HepG2 (cell line): Measurements from ENCODE around the gene CLCN2. TPM values are rescaled to one million over a fixed set of nuclear protein-coding genes. Genes with fewer than 3 reads are reported as not detected.

Experiments used
- ATAC-seq: fragments of 200-7000 bp; cut with Tn5 transposase; 3 replicates; pipeline ENCODE4 v1.9.1; 2020; ENCODE audit warnings: mild to moderate bottlenecking, moderate library complexity
- BruUV-seq: library from RNA; stranded (reverse); fragments of 400-500 nt; replicated peaks from 2 replicates; lab custom pipeline; 2021; lab: Mats Ljungman, UMichigan
- CTCF ChIA-PET: fragments of 300-600 bp; formaldehyde crosslinking; extraction: SDS; loops from one replicate; lab custom pipeline; 2021; ENCODE audit warnings: low total read pairs, inconsistent platforms, low intra/inter-chr PET ratio; lab: Yijun Ruan, JAX
- POLR2A ChIA-PET: fragments of 350-600 bp; sonication (Branson Sonifier 250); formaldehyde crosslinking; loops from one replicate; lab custom pipeline; 2020; ENCODE audit warnings: antibody characterized with exemption, inconsistent platforms; lab: Yijun Ruan, JAX
- DNase-seq: peaks from one replicate; pipeline ENCODE4 v3.0.0-alpha.2; 2015; ENCODE audit warnings: low spot score
- FAIRE-seq: peaks from 3 replicates; lab custom pipeline; 2011; peaks lifted over from hg19 to GRCh38; lab: Jason Lieb, UNC
- H2AFZ ChIP-seq: one replicate; pipeline ENCODE4 v1.6.1; 2011; ENCODE audit warnings: low read length, inconsistent platforms
- H3K27ac ChIP-seq: fragments of 300-600 bp; 3 replicates; pipeline ENCODE4 v1.8.0; 2011; ENCODE audit warnings: mixed run types, mild to moderate bottlenecking, mixed read lengths, low read length, inconsistent platforms; ENCODE audit not compliant: insufficient read depth; ENCODE audit errors: extremely low read length
- H3K27me3 ChIP-seq, 2 experiments: fragments of 200-600 bp in 1 of 2; 2 replicates in 1 of 2; 3 replicates in 1 of 2; pipeline versions ENCODE4 v1.6.0 to v1.8.0; 2011; ENCODE audit warnings: low read length in 2 of 2, mild to moderate bottlenecking in 2 of 2, moderate library complexity in 2 of 2, inconsistent platforms in 1 of 2; ENCODE audit not compliant: insufficient read depth in 2 of 2, control insufficient read depth in 1 of 2
- H3K36me3 ChIP-seq, 2 experiments: fragments of 200-600 bp in 1 of 2; replicated peaks in 1 of 2; 2 replicates in 1 of 2; 3 replicates in 1 of 2; pipeline versions ENCODE4 v1.5.1 to v1.8.0; 2011; ENCODE audit warnings: low read length in 2 of 2, inconsistent platforms in 1 of 2; ENCODE audit not compliant: insufficient read depth in 2 of 2, control insufficient read depth in 1 of 2
- H3K4me1 ChIP-seq: 2 replicates; pipeline ENCODE4 v1.5.1; 2012; ENCODE audit warnings: low read length, inconsistent platforms; ENCODE audit not compliant: insufficient read depth
- H3K4me2 ChIP-seq: 2 replicates; pipeline ENCODE4 v1.6.0; 2011; ENCODE audit warnings: low read depth, low read length, inconsistent platforms
- H3K4me3 ChIP-seq, 3 experiments: fragments of 200-600 bp in 1 of 3; sonication (generic), shearing (Covaris generic) in 1 of 3; replicated peaks in 1 of 3; 2 replicates each; pipeline ENCODE4 v1.5.1; 2011 to 2016; ENCODE audit warnings: low read length in 3 of 3, inconsistent platforms in 2 of 3, low read depth in 2 of 3, mild to moderate bottlenecking in 2 of 3, control low read depth in 1 of 3, mixed read lengths in 1 of 3; ENCODE audit not compliant: insufficient read depth in 1 of 3
- H3K79me2 ChIP-seq: one replicate; pipeline ENCODE4 v1.6.1; 2011; ENCODE audit warnings: low read length, inconsistent platforms; ENCODE audit not compliant: insufficient read depth
- H3K9ac ChIP-seq: 2 replicates; pipeline ENCODE4 v1.6.0; 2011; ENCODE audit warnings: mild to moderate bottlenecking, low read depth, low read length, inconsistent platforms; ENCODE audit not compliant: insufficient read depth
- H3K9me3 ChIP-seq: 2 replicates; pipeline ENCODE4 v1.5.1; 2012; ENCODE audit warnings: mild to moderate bottlenecking, low read length
- H4K20me1 ChIP-seq: 2 replicates; pipeline ENCODE4 v1.6.0; 2011; ENCODE audit warnings: inconsistent platforms, mild to moderate bottlenecking, low read length, moderate library complexity; ENCODE audit not compliant: insufficient read depth
- AGO2 ChIP-seq: fragments of 200-400 bp; formaldehyde crosslinking; optimal IDR thresholded peaks from 2 replicates; pipeline ENCODE3; 2017; ENCODE audit warnings: mild to moderate bottlenecking, low read depth, low read length, moderate library complexity
- CHD4 ChIP-seq: fragments of 200-600 bp; sonication (generic); IDR thresholded peaks from 2 replicates; pipeline ENCODE4 v1.7.0; 2017; ENCODE audit warnings: mild to moderate bottlenecking, low read length, borderline replicate concordance
- DDIT3 ChIP-seq: sonication (generic); formaldehyde crosslinking; IDR thresholded peaks from 2 replicates; pipeline ENCODE4 v1.4.0; 2020; ENCODE audit warnings: mild to moderate bottlenecking, missing genetic modification reagents
- EED ChIP-seq: sonication (generic); formaldehyde crosslinking; IDR thresholded peaks from 2 replicates; pipeline ENCODE4 v1.5.0; 2020; ENCODE audit warnings: mild to moderate bottlenecking, missing genetic modification reagents
- FOSL2 ChIP-seq: sonication (generic); formaldehyde crosslinking; IDR thresholded peaks from 2 replicates; pipeline ENCODE4 v1.4.0; 2020; ENCODE audit warnings: missing genetic modification reagents
- NFE2 ChIP-seq: sonication (generic); formaldehyde crosslinking; IDR thresholded peaks from 2 replicates; pipeline ENCODE4 v1.4.0; 2020; ENCODE audit warnings: missing genetic modification reagents
- POLR2AphosphoS2 ChIP-seq: IDR thresholded peaks from 2 replicates; pipeline ENCODE4 v1.6.1; 2011; ENCODE audit warnings: low read depth, low read length, improper control_type of control experiment
- RBM22 ChIP-seq: fragments of 200-400 bp; formaldehyde crosslinking; optimal IDR thresholded peaks from 2 replicates; pipeline ENCODE3; 2017; ENCODE audit warnings: mild to moderate bottlenecking, low read length, moderate library complexity
- ZNF652 ChIP-seq: IDR thresholded peaks from 2 replicates; pipeline ENCODE4 v1.6.1; 2016; ENCODE audit warnings: low read depth, borderline replicate concordance
- WGBS: methylation state at CpG from one replicate; pipeline ENCODE4 v1.1.6; 2017; ENCODE audit warnings: low lambda C conversion rate; 5-methylcytosine and 5-hydroxymethylcytosine counted together
- in situ Hi-C: cut with HindIII; loops from 2 replicates; pipeline ENCODE4 v1.10.0; 2017; ENCODE audit warnings: low pct_unique_long_range_greater_than_20kb; ENCODE audit not compliant: extremely low pct_ligation_motif_present
- intact Hi-C: fragments of 100-400 bp; cut with micrococcal nuclease; formaldehyde crosslinking; loops from one replicate; pipeline ENCODE4 v1.10.0; 2022; ENCODE audit not compliant: unreplicated experiment
- polyA plus RNA-seq, 8 experiments: library from polyadenylated mRNA; depleted of rRNA in 3 of 8; stranded (reverse) in 7 of 8; unstranded in 1 of 8; fragments of >200 nt; fragmentation: Illumina TruSeq in 4 of 8; extraction: Trizol in 4 of 8; gene quantifications; 2 replicates each; pipeline versions ENCODE4 v1.2.1 to v1.2.3, GENCODE V29; 2011 to 2016; ENCODE audit warnings: low read depth in 4 of 8, missing spikeins in 1 of 8, mixed read lengths in 1 of 8; ENCODE audit not compliant: insufficient read depth in 1 of 8
- total RNA-seq, 5 experiments: library from RNA; depleted of rRNA; stranded (reverse); fragments of >200 nt; fragmentation: Illumina TruSeq; extraction: Trizol; gene quantifications; 2 replicates each; pipeline ENCODE4 v1.2.3, GENCODE V29; 2016; ENCODE audit warnings: low read depth in 1 of 5

CLCN2 gene
- total and polyA plus RNA-seq, 2 of the 13 experiments (the other 11 are each of a cell fraction or from before 2014, with no cell fraction given), result 11.4 to 13.5 TPM

GRCh38 chr3:184321666-184322065, 39.7 kb downstream of the CLCN2 start:
- Histone ChIP-seq H3K79me2 (peaks cover 36% of the 10 kb centered on the region), H3K4me2 (no peak overlapping the region), H3K9ac (no peak overlapping the region), H2AFZ (no peak overlapping the region), H3K27ac (no peak overlapping the region), H3K36me3 (peaks cover 56 to 95% of the 10 kb centered on the region in 2 experiments), H4K20me1 (peaks cover 34% of the 10 kb centered on the region), H3K9me3 (no peaks in the 10 kb centered on the region), H3K4me1 (peaks cover 32% of the 10 kb centered on the region), H3K4me3 (no peak overlapping the region), H3K27me3 (no peaks in the 10 kb centered on the region)
- ChIA-PET CTCF (no interaction called here), POLR2A (no interaction called here)
- ATAC-seq (no peak), DNase-seq (no peak), FAIRE-seq (no peak)
- intact Hi-C loops, result no loop called here
- 97% methylated on average over 5 of the region's 5 CpGs for WGBS
- in situ Hi-C loops, result no loop called here
- TF ChIP-seq RBM22, result peak; percentile 86
- no peak for TF ChIP-seq EED (CRISPR knock-in tag)
- no TSS peak for BruUV-seq

- POLR2A ChIA-PET, result interaction anchor here (0.6 to 1.0 kb wide), 3 partner anchors 8 to 11 kb away, joined by 3 read pairs; no protein-coding TSS in a partner anchor
- intact Hi-C loops, result no loop called here
- H3K4me3 ChIP-seq, result no peak overlapping the region
Observed at GRCh38 chr3:184320104-184320445, 41.3 kb downstream of the CLCN2 start.

More at GRCh38 chr3:184320104-184320445, 41.3 kb downstream of the CLCN2 start:
- no TSS peak for BruUV-seq
- H3K9ac ChIP-seq, result no peak overlapping the region
- H3K27me3 ChIP-seq, result no peaks in the 10 kb centered on the region; a peak in 1 of 5 replicates
- no peak overlapping the region for H3K27ac ChIP-seq
- FAIRE-seq, result no peak
- WGBS, result no CpG with 5 or more reads among the region's 4 CpGs
- H3K79me2 ChIP-seq, result peaks cover 52% of the 10 kb centered on the region
- peaks cover 38% of the 10 kb centered on the region for H3K4me1 ChIP-seq
- H2AFZ ChIP-seq, result no peak overlapping the region
- H3K9me3 ChIP-seq, result no peaks in the 10 kb centered on the region
- peaks cover 43 to 84% of the 10 kb centered on the region in 2 experiments for H3K36me3 ChIP-seq
- TF ChIP-seq DDIT3 (no peak), POLR2AphosphoS2 (peak; percentile 73; the same call in 1 of the 2 replicates), ZNF652 (CRISPR knock-in tag) (no peak), FOSL2 (CRISPR knock-in tag) (peak; percentile 74), CHD4 (no peak), NFE2 (CRISPR knock-in tag) (peak; percentile 44; the same call in 1 of the 2 replicates), AGO2 (peak; percentile 41)
- peaks cover 41% of the 10 kb centered on the region for H4K20me1 ChIP-seq
- in situ Hi-C loops, result no loop called here
- CTCF ChIA-PET, result no interaction called here
- ATAC-seq, result peak; percentile 13; the same call in 2 of the 3 replicates
- H3K4me2 ChIP-seq, result no peak overlapping the region
- peak; percentile 34 for DNase-seq
